ENCODE measurements around the gene SYT11. TPM values are rescaled to one million over a fixed set of nuclear protein-coding genes. Genes with fewer than 3 reads are reported as not detected.

Gene SYT11
- total and polyA plus RNA-seq, 4 donors = 0.91 to 22.4 (median 8.1) TPM

GRCh38 chr1:155912056-155912536, 52.7 kb downstream of the SYT11 start:
- 79 to 89% methylated on average over 11 of the region's 11 CpGs for WGBS, 2 donors
- no peaks in the 10 kb centered on the region for H3K27me3 ChIP-seq (ENCODE audit: control insufficient read depth in 3 of 3, insufficient read depth in 3 of 3, low read length in 2 of 3)
- TF ChIP-seq, protein P1, sequence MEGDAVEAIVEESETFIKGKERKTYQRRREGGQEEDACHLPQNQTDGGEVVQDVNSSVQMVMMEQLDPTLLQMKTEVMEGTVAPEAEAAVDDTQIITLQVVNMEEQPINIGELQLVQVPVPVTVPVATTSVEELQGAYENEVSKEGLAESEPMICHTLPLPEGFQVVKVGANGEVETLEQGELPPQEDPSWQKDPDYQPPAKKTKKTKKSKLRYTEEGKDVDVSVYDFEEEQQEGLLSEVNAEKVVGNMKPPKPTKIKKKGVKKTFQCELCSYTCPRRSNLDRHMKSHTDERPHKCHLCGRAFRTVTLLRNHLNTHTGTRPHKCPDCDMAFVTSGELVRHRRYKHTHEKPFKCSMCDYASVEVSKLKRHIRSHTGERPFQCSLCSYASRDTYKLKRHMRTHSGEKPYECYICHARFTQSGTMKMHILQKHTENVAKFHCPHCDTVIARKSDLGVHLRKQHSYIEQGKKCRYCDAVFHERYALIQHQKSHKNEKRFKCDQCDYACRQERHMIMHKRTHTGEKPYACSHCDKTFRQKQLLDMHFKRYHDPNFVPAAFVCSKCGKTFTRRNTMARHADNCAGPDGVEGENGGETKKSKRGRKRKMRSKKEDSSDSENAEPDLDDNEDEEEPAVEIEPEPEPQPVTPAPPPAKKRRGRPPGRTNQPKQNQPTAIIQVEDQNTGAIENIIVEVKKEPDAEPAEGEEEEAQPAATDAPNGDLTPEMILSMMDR (IDR thresholded peaks at IDR 0.05; ENCODE audit: control extremely low read depth, extremely low read depth) = no peak
- peaks cover 21 to 40% (median 31%) of the 10 kb centered on the region in 4 donors for H3K36me3 ChIP-seq (ENCODE audit: control insufficient read depth in 4 of 4, insufficient read depth in 4 of 4, low read length in 4 of 4)
- ATAC-seq (ENCODE audit: insufficient read depth, low FRiP score) = no peak
- H3K4me1 ChIP-seq (ENCODE audit: control insufficient read depth in 5 of 5, insufficient read depth in 5 of 5, low read length in 5 of 5) = peaks cover 0 to 10% (median 1%) of the 10 kb centered on the region in 5 donors
- peak overlapping the region in 1 of 2 donors; percentile 89 for H3K9ac ChIP-seq (ENCODE audit: insufficient read depth in 1 of 2, low read length in 2 of 2)
- no peak overlapping the region for H3K4me3 ChIP-seq
- no peaks in the 10 kb centered on the region for H3K9me3 ChIP-seq (ENCODE audit: control insufficient read depth in 4 of 4, insufficient read depth in 3 of 4, low read length in 3 of 4)
- H3K27ac ChIP-seq (ENCODE audit: low read depth in 1 of 2, low read length in 1 of 2) = peak overlapping the region; percentile 77 to 84
- DNase-seq = no peak

- Histone ChIP-seq H3K27me3 (ENCODE audit: control insufficient read depth in 3 of 3, insufficient read depth in 3 of 3, low read length in 2 of 3) (no peaks in the 10 kb centered on the region), H3K4me1 (ENCODE audit: control insufficient read depth in 5 of 5, insufficient read depth in 5 of 5, low read length in 5 of 5) (peaks cover 0 to 10% (median 1%) of the 10 kb centered on the region in 5 donors), H3K9me3 (ENCODE audit: control insufficient read depth in 4 of 4, insufficient read depth in 3 of 4, low read length in 3 of 4) (no peaks in the 10 kb centered on the region), H3K27ac (ENCODE audit: low read depth in 1 of 2, low read length in 1 of 2) (no peak overlapping the region), H3K36me3 (ENCODE audit: control insufficient read depth in 4 of 4, insufficient read depth in 4 of 4, low read length in 4 of 4) (peaks cover 25 to 47% (median 41%) of the 10 kb centered on the region in 4 donors), H3K4me3 (no peak overlapping the region), H3K9ac (ENCODE audit: insufficient read depth in 1 of 2, low read length in 2 of 2) (no peak overlapping the region)
- ATAC-seq (ENCODE audit: insufficient read depth, low FRiP score) = no peak
- no peak for DNase-seq
- 79 to 86% methylated on average over 6 of the region's 6 CpGs for WGBS, 2 donors
- TF ChIP-seq, protein P1 (IDR thresholded peaks at IDR 0.05; ENCODE audit: control extremely low read depth, extremely low read depth) = no peak
Observed at GRCh38 chr1:155913969-155914757, 54.8 kb downstream of the SYT11 start.

- H3K4me1 ChIP-seq (ENCODE audit: control insufficient read depth in 5 of 5, insufficient read depth in 5 of 5, low read length in 5 of 5) = no peaks in the 10 kb centered on the region
- H3K27me3 ChIP-seq (ENCODE audit: control insufficient read depth in 3 of 3, insufficient read depth in 3 of 3, low read length in 2 of 3) = no peaks in the 10 kb centered on the region
- 76 to 86% methylated on average over 3 of the region's 3 CpGs for WGBS, 2 donors
- peaks cover 44 to 68% (median 58%) of the 10 kb centered on the region in 4 donors for H3K36me3 ChIP-seq (ENCODE audit: control insufficient read depth in 4 of 4, insufficient read depth in 4 of 4, low read length in 4 of 4)
- no peak overlapping the region for H3K9ac ChIP-seq (ENCODE audit: insufficient read depth in 1 of 2, low read length in 2 of 2)
- no peak overlapping the region for H3K27ac ChIP-seq (ENCODE audit: low read depth in 1 of 2, low read length in 1 of 2)
- no peaks in the 10 kb centered on the region for H3K9me3 ChIP-seq (ENCODE audit: control insufficient read depth in 4 of 4, insufficient read depth in 3 of 4, low read length in 3 of 4)
- no peak overlapping the region for H3K4me3 ChIP-seq
- DNase-seq (no peak), ATAC-seq (ENCODE audit: insufficient read depth, low FRiP score) (no peak)
- TF ChIP-seq, protein P1 (IDR thresholded peaks at IDR 0.05; ENCODE audit: control extremely low read depth, extremely low read depth) = no peak
Observed at GRCh38 chr1:155918660-155919059, 59.3 kb downstream of the SYT11 start.

Data from lung (tissue), 12 donors.